B cell (primary cell): ENCODE measurements around the gene USP50.

Experiments
- EZH2 ChIP-seq: IDR thresholded peaks from 2 replicates; pipeline ENCODE4 v1.6.1; 2012; ENCODE audit warnings: borderline replicate concordance, low read depth, mild to moderate bottlenecking, moderate library complexity, low read length; ENCODE audit not compliant: insufficient read depth, poor library complexity, severe bottlenecking
- TF ChIP-seq, protein P1 (sequence below): fragments of 200-600 bp; IDR thresholded peaks from one replicate; pipeline ENCODE4 v1.8.0; 2022; ENCODE audit warnings: antibody characterized with exemption, mild to moderate bottlenecking

GRCh38 chr15:50487287-50487686, 59.2 kb downstream of the USP50 start:
- TF ChIP-seq, protein P1, sequence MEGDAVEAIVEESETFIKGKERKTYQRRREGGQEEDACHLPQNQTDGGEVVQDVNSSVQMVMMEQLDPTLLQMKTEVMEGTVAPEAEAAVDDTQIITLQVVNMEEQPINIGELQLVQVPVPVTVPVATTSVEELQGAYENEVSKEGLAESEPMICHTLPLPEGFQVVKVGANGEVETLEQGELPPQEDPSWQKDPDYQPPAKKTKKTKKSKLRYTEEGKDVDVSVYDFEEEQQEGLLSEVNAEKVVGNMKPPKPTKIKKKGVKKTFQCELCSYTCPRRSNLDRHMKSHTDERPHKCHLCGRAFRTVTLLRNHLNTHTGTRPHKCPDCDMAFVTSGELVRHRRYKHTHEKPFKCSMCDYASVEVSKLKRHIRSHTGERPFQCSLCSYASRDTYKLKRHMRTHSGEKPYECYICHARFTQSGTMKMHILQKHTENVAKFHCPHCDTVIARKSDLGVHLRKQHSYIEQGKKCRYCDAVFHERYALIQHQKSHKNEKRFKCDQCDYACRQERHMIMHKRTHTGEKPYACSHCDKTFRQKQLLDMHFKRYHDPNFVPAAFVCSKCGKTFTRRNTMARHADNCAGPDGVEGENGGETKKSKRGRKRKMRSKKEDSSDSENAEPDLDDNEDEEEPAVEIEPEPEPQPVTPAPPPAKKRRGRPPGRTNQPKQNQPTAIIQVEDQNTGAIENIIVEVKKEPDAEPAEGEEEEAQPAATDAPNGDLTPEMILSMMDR: no peak
- no peak for TF ChIP-seq EZH2
